HG03565 (cell line): ENCODE measurements around the gene MCTP1.
"Not testable (repeated sequence)": the region's sequence is repeated elsewhere in the genome, so short reads cannot be mapped to it uniquely, and the experiment has no call there.

Experiments
- ATAC-seq: cut with Tn5 transposase; IDR thresholded peaks from one replicate; pipeline ENCODE4 v1.9.1; 2021; ENCODE audit warnings: mild to moderate bottlenecking, moderate library complexity; ENCODE audit not compliant: unreplicated experiment

The MCTP1 gene

DNA sequence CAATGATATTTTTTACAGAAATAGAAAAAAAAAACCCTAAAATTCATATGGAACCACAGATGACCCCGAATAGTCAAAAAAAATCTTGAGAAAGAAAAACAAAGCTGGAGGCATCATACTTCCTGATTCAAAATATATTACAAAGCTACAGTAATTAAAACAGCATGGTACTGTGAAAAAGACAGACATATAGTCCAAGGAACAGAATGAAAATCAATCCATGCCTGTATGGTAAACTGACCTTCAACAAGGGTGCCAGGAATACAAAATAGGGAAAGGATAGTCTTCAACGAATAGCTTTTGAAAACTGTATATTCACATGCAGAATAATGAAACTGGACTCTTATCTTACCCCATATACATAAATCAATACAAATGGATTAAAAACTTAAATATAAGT is 307.5 kb downstream of the MCTP1 start:
- ATAC-seq, result no peak

DNA sequence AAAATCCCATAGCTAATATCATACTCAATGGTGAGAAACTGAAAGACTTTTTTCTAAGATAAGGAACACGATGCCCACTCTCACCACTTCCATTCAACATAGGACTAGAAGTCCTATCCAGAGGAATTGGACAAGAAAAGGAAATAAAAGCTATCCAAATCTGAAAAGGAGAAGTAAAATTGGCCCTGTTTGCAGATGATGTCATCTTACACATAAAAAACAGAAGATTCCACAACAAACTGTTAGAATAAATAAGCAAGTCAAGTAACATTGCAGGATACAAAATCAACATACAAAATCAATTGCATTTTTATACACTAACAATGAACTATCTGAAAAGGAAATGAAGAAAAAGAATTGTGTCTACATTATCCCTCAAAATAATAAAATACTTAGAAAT is 308.0 kb downstream of the MCTP1 start:
- ATAC-seq, result no peak

DNA sequence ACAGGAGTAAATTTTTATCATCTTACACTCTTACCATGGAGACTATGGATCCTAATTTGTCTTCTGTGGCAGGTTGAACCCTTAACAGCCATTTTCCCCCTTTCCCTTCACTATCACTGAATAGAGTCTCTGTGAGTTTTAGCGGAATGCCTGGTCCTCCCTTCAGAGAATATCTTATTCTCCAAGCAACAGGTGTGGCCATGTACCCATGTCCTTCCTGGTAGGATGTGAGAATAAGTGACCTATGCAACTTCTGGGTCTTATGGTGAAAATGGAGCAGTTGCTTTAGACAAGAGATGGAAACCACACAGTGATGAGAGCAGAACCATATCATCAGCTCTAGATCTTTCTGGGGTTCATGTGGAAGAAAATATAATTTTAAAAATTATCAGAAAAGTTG is 312.6 kb downstream of the MCTP1 start:
- no peak for ATAC-seq

DNA sequence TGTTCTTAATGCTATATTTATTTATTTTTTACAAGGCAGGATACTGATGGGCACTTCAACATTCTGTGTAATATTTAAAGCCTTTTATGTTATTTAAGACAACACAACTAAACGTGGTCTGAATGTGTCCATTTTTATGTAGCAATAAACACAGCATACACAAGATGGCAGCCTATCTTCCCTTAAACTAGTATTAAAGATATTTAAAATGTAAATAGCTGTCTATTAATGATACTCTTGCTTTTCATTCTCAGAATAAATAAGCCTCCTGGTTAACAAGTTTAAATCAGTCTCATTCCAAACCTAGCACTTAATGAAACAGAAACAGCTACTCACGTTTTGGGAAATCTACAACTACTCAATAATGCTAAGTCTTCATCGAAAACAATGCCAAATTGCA is 315.7 kb downstream of the MCTP1 start:
- ATAC-seq, result no peak

DNA sequence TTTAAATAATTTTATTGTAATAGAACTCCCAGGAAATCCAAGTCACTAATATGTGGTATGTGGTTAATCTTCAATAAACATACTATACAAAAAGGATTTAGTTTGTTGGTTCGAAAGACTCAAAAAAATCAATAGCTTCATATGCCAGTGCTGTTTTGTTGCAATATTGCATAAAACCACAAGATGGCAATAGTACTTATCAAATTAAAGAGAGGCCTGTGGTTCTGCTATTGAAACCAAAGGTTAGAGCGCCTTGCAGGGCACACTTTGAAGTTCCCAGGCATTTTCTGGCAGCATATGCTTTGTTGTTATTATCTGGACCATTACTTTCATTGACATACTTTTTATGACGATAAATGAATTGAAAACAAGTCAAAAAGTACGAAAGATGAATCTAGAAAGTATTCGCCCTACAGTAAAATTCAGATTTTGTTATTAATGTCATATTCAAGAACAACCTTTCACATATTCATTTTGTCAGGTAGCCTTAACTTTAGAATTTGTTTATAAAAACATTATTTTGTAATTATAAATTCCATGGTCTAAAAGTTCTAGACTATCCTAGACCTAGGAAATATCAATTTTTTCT is 316.3 kb downstream of the MCTP1 start:
- peak; percentile 73 for ATAC-seq

DNA sequence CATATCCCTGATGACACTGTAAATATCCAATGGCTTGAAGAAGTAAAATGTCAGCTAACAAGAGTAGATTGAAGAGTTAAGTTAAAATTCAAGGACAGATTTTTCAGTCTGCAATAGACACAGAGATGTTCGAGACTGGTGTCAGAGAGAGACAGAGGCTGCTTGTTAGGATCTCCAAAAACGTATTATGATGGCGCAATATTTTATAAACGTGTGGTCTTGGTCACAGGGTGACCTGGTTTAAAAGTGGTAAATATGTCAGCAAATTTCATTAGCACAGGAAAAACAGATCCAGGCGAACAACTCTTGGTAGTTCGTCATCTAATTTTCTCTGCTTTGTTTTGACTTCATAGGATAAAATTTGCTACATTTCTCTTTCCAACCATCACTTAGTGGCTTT is 317.4 kb downstream of the MCTP1 start:
- no peak for ATAC-seq

DNA sequence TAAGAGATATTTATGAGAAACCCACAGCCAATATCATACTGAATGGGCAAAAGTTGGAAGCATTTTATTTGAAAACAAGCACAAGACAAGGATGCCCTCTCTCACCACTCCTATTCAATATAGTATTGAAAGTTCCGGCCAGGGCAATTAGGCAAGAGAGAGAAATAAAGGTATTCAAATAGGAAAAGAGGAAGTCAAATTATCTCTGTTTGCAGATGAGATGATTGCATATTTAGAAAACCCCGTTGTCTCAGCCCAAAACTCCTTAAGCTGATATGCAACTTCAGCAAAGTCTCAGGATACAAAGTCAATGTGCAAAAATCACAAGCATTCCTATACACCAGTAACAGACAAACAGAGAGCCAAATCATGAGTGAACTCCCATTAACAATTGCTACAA is 325.6 kb downstream of the MCTP1 start:
- not testable (repeated sequence) for ATAC-seq

DNA sequence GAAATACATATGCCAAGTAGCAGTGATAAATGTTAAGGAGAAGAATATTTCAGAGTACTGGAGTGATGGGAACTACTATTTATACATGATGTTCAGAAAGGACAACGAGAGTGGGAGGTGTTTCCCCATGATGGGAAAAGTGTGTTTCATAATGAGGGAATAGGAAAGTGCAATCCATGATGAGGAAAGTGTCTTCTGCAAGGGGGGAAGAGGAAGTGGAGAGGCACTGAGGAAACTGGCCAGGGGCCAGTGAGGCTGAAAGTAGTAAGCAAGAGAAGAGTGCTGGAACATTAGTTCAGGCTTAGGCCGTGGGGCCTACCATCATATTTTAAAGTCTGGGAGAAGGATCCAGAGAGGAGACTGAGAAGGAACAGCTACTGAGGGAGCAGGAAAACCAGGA is 339.2 kb downstream of the MCTP1 start:
- no peak for ATAC-seq

DNA sequence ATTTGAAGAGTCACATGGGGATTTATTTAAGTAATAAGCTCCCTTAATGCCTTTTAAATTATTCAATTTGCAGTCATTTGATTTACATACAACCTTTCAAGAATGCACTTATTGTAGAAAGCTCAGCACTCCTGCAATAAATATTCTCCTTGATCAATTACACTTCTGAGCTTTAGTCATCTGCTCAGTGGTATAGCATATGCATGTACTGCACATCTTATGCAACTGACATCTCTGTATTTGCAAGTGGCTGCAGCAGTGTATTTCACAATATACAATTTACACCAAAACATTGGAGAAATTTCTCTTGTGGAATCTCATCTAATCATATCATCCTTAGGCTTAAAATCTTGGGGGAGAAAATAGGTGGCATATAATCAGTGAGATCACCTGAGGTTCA is 340.7 kb downstream of the MCTP1 start:
- no peak for ATAC-seq

DNA sequence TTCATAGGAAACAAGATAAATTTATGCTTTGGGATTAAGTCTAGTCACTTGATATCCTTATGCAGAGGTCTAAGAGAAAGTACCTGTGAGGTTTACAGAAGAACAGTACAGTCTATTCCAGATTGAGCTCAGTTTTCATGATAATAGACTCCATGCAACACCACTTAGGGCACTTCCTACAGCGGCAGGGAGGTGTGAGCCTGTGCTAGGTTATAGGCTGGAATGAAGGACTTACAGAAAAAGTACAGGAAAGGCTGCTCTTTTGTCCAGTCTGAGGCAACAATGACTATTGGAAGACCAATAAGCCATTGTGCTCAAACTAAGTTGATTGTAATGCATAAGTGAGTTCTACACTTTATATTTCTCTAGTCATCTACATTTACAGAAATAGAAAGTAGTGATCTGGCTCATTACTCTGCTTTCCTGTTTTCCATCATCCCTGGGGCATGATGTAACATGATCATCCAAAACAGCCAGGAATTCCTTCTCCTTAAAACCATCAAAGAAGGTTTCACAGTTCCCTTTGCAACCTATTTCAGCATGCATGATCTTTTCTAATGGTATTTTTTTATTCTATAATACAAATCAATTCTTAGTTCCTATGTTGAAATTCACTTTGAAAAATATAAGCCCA is 343.7 kb downstream of the MCTP1 start:
- no peak for ATAC-seq

DNA sequence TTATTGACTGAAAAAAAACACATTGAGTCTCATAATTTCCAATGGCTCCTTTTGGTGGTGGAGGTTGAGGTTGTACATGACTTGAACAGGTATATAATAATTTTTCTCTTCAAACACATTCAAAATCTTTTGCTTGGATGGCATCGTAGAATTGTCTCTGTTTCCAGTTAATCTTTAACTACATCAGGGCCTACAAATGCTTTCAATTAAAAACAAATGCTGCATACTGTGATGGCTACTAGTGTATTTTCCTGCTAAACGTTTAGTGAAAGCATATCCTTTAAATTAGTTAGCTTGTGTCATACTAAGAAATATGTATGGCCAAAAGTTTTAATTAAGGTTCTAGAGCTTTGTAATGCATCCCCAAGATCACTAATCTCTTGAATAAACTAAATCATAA is 352.6 kb downstream of the MCTP1 start:
- ATAC-seq, result no peak

DNA sequence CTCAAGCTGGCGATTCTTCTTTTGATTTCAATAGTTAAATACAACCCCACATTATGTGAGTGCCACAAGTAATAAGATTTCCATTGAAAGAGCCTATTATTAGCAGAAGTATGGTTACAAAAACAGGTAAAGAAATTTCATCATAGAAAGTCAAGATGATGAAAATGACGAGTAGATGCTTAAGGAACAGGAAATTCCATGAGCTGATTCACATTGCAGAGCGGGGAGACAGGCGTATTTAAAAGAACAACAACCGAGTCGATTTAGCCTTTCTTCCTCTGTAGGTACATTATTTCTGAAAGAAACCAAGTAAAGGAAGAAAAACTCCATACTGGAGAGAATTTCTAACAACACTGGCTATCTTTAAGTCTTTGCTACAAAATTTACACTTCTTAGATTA is 356.0 kb downstream of the MCTP1 start:
- ATAC-seq, result no peak

DNA sequence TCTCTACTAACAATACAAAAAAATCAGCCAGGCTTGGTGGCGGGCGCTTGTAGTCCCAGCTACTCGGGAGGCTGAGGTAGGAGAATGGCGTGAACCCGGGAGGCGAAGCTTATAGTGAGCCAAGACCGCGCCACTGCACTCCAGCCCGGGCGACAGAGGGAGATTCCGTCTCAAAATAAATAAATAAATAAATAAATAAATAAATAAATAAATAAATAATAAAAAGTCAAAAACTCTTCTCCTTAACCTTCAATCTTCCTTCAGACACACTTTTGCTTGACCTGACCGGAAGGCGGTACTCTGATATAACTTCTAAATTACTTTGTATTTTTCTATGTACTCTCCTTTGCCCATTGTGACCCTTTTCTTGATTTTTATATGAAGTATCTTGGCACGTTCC is 364.3 kb downstream of the MCTP1 start:
- ATAC-seq, result no peak

DNA sequence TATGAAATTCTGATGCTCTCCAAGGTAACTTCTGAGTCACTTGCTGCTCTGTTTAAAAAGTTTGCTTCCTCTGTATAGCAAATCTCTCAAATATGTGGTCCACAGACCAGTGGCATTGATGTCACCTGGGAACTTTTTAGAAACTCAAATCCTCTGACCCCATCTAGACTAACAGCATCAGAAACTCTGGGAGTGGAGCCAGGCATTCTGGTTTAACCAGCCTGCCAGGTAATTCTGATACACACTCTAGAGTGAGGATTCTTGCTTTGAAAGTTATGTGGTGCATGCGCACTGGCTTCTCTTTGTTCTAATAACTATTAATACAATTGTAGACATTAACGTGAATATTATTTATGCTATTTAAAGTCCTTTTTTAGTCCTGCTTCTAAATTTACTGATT is 368.3 kb downstream of the MCTP1 start:
- ATAC-seq, result no peak

DNA sequence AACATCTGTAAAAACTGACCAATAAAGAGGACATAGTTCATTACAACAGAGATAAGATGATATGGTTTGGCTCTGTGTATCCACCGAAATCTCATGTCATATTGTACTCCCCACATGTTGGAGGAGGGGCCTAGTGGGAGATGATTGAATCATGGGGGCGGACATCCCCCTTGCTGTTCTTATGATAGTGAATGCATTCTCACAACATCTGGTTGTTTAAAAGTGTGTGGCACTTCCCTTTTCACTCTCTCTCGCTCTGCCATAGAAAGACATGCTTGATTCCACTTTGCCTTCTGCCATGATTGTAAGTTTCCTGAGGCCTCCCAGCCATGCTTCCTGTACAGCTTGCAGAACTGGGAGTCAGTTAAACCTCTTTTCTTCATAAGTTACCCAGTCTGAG is 373.6 kb downstream of the MCTP1 start:
- no peak for ATAC-seq

DNA sequence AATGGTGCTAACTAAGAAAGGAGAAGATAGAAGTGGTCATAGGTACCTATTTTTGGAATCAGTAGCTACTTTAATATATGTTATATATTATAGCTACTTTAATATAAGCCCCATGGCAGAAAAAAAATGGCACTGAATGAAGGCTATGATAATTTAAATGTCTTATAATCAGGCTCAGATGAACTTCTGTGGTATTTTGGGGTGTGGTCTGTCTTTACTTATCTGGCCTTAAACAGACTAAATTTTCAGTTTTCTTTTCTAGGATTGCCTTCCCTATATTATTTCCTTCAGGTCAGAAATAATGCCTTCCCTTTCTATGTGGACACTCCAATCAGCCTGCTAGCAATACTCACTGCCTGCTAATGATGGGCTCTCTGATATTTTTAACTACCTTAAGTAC is 374.2 kb downstream of the MCTP1 start:
- ATAC-seq, result no peak

DNA sequence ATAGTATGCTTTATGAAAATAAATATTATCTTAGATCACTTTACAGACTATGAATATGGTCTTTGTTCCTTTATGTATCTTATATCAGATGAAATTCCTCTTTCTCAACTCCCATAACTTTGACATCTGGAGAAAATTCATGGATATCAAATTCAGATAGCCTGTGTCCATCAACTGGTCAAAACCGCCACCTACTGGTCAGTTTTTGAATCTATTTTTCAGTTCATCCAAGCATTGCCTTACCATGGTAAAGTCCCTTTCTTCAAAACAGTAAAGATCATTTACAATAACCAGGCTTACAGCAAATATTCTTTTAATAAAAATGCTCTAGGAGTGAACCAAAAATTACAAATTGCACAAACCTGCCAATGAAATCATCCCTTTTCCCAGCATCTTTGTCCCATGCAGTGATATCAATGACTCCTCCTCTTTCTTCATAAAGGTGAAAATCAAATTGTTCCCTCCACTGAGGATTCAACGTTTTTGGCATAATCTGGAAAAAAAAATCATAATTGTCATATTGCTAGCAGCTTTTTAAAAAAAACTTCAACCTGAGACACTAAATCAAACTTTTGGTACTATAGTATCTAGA is 375.9 kb downstream of the MCTP1 start:
- peak; percentile 68 for ATAC-seq

DNA sequence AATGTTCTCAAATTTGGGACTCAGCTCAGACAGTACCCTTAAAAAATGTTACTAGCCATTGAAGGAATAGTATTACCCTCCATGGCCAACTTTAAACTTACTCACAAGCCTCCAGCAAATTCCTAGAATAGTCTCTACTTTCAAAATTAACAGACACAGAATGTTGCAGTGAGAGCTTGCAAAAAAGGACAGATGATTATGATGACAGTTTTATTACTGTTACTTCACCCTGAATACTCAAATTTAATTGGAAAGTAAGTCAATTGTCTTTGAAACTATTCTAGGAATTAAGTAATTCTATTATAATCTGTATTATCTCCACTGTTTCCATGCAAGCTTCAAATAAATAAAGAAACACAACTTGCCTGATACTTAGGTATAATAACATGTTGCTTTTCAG is 378.1 kb downstream of the MCTP1 start:
- ATAC-seq, result no peak

DNA sequence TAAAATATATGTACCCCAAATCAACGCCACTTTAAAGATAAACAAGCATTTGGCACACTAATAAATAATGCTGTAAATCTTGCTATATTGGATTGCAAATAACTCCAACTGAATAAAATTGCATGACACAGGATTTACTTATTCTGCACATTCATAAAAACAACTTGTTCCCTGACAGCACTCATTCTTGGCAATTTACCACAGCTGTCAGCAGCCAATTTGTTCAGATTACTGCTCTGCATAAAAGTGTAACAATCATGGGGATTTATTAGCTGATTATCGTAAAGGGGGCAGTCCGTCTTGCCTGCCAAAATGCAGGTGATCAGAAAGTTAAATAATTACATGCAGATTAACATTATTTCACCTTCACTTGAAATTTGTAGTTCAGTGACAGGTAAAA is 381.2 kb downstream of the MCTP1 start:
- ATAC-seq, result no peak

DNA sequence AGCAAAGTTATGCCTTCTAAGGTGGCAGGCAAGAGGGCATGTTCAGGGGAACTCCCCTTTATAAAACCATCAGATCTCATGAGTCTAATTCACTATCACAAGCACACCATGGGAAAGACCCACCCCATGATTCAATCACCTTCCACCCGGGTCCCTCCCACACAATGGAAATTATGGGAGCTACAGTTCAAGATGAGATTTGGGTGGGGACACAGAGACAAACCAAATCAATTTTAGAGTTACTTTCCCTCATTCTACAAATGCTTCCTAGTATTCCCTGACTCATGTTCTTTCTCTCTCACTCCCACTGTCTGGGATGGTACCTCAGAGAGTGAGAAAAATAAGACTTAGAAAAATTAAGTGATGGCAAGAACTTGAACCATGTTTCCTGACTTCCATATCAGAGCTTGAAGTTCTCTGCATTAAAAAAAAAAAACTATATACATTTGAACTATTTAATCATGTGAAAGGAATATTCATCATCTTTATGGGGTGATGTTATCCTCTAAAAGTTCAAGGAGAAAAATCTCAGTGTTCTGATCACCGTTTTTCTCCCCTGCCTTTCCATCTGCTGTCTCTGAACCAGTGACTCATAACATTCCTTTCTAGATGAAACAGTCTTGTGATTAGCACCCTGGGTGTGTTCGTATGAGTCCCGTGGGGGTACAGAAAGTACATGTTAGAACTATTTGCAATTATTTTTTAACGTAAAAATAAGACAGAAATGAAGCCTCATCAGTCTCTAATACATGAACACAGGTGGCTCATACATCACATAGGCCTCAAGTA is 383.5 kb downstream of the MCTP1 start:
- peak; percentile 92 for ATAC-seq

DNA sequence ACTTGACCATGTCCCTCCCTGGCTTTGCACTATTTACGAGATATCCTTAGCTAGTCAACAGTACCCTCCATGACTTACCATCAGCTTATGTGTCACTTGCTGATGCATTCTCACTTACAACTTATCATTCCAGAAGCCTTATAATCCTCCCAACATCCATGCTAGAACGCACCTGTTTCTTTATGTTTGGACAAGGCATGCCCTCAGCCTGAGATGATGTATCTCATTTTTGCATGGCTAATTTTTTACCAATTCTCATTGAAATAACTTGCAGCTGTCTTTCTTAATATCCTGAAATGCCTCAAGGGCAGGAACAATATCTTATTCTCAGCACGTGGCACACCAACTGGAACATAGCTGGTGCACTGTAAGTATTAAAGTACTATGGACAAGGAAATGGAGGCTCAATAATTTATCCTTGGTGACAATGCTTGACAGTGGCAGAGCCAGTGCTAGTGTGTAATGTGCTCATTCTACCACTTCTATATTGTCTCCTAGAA is 384.8 kb downstream of the MCTP1 start:
- no peak for ATAC-seq
